A673 (cell line): Measurements from ENCODE around the gene UVRAG.

Experiments used
- CTCF ChIP-seq: fragments of 300-800, 200-600 bp; sonication (generic); conservative IDR thresholded peaks from 2 replicates; pipeline ENCODE4 v1.5.1; 2017; ENCODE audit warnings: low read depth, mild to moderate bottlenecking, antibody characterized with exemption, low read length, moderate library complexity, mixed read lengths
- EZH2 ChIP-seq: fragments of 200-600 bp; sonication (generic); IDR thresholded peaks from 2 replicates; pipeline ENCODE4 v1.6.1; 2017; ENCODE audit warnings: borderline replicate concordance, low read depth, mild to moderate bottlenecking, mixed read lengths, antibody characterized with exemption, low read length; ENCODE audit not compliant: poor library complexity, severe bottlenecking

GRCh38 chr11:76094740-76095139 is 279.7 kb downstream of the UVRAG start:
- no peak for TF ChIP-seq CTCF
- TF ChIP-seq EZH2, result no peak
